Calu3 (cell line): ENCODE measurements around the gene ARHGAP29. TPM values are rescaled to one million over a fixed set of nuclear protein-coding genes. Genes with fewer than 3 reads are reported as not detected.

Experiments used
- BruUV-seq: library from RNA; stranded (reverse); fragments of 400-500 nt; replicated peaks from 2 replicates; lab custom pipeline; 2021; lab: Mats Ljungman, UMichigan
- CTCF ChIA-PET: fragments of 300-600 bp; sonication (Branson Sonifier 250); formaldehyde crosslinking; loops from one replicate; lab custom pipeline; 2022; ENCODE audit warnings: antibody characterized with exemption; lab: Charles Lee
- DNase-seq: peaks from one replicate; pipeline ENCODE4 v3.0.0; 2022
- H3K27ac Mint-ChIP-seq: one replicate; pipeline ENCODE4 v1.8.0; 2022; ENCODE audit warnings: mixed read lengths; ENCODE audit not compliant: unreplicated experiment
- H3K27me3 Mint-ChIP-seq: one replicate; pipeline ENCODE4 v1.8.0; 2022; ENCODE audit warnings: mixed read lengths; ENCODE audit not compliant: unreplicated experiment
- H3K36me3 Mint-ChIP-seq: one replicate; pipeline ENCODE4 v1.8.0; 2022; ENCODE audit warnings: mild to moderate bottlenecking, moderate library complexity, mixed read lengths; ENCODE audit not compliant: insufficient read depth, unreplicated experiment
- H3K4me1 Mint-ChIP-seq: one replicate; pipeline ENCODE4 v1.8.0; 2022; ENCODE audit warnings: mild to moderate bottlenecking, low read depth, mixed read lengths; ENCODE audit not compliant: unreplicated experiment
- H3K4me3 Mint-ChIP-seq: one replicate; pipeline ENCODE4 v1.8.0; 2022; ENCODE audit warnings: mild to moderate bottlenecking, low read depth, moderate library complexity, mixed read lengths; ENCODE audit not compliant: unreplicated experiment
- H3K9me3 Mint-ChIP-seq: one replicate; pipeline ENCODE4 v1.8.0; 2022; ENCODE audit warnings: low read depth, mixed read lengths; ENCODE audit not compliant: unreplicated experiment
- intact Hi-C: fragments of 100-400 bp; cut with micrococcal nuclease; formaldehyde crosslinking; loops from one replicate; pipeline ENCODE4 v1.10.0; 2022; ENCODE audit not compliant: unreplicated experiment
- total RNA-seq: library from RNA; stranded (reverse); gene quantifications from 2 replicates; pipeline ENCODE4 v1.2.3, GENCODE V29; 2022
- TF ChIP-seq, protein P1 (sequence below): fragments of 200-600 bp; IDR thresholded peaks from one replicate; pipeline ENCODE4 v1.8.0; 2022; ENCODE audit warnings: antibody characterized with exemption; ENCODE audit not compliant: unreplicated experiment

ARHGAP29 gene
- total RNA-seq, 1 experiment from 2014 or later = 57.9 TPM

DNA sequence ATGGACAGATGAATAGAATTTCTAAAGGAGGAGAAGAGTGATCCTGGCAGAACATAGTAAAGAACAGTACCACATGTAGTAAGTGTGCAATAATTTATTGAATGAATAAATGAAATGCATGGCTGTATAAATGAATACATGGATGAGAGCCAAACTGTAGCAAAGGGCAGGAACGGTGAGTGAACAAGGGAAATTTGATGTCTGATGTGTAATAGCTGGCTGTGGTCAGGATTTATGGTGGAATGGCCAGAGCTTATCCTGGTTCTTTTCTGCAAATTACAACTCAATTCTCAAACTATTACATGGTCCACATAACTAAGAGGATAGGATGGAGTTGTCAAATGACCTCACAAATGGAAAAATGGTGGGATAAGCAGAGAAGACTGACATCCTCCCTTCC lies 43.2 kb upstream of the ARHGAP29 start:
- DNase-seq = no peak
- TF ChIP-seq, protein P1, sequence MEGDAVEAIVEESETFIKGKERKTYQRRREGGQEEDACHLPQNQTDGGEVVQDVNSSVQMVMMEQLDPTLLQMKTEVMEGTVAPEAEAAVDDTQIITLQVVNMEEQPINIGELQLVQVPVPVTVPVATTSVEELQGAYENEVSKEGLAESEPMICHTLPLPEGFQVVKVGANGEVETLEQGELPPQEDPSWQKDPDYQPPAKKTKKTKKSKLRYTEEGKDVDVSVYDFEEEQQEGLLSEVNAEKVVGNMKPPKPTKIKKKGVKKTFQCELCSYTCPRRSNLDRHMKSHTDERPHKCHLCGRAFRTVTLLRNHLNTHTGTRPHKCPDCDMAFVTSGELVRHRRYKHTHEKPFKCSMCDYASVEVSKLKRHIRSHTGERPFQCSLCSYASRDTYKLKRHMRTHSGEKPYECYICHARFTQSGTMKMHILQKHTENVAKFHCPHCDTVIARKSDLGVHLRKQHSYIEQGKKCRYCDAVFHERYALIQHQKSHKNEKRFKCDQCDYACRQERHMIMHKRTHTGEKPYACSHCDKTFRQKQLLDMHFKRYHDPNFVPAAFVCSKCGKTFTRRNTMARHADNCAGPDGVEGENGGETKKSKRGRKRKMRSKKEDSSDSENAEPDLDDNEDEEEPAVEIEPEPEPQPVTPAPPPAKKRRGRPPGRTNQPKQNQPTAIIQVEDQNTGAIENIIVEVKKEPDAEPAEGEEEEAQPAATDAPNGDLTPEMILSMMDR = no peak
- Mint-ChIP-seq H3K36me3 (no peaks in the 10 kb centered on the region), H3K4me3 (no peak overlapping the region), H3K27ac (no peak overlapping the region), H3K9me3 (peaks cover 2% of the 10 kb centered on the region), H3K4me1 (peaks cover 34% of the 10 kb centered on the region), H3K27me3 (no peaks in the 10 kb centered on the region)
- intact Hi-C loops = no loop called here
- BruUV-seq = no TSS peak
- CTCF ChIA-PET = no interaction called here

DNA sequence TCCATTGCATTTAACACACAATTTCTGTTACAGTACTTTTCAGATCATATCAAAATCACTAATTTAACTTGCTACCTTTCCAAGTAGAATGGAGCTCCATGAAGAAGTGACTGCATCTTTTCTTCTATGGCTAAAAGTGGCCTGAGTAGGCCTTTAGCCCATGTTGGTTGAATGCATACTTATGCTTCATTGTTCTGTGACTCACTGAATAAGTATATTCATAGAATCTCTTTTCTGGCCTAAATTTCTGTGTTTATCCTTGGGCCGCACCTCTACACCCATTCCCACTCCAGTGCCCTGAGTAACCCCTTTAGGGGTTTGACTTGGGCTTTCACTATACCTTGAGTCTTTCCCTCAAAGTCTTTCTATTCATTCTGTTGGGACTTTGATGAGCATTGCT lies 42.1 kb upstream of the ARHGAP29 start:
- CTCF ChIA-PET = interaction anchor here (0.8 kb wide), 1 partner anchor 13 kb away, joined by 3 read pairs; no protein-coding TSS in a partner anchor
- no peak for DNase-seq

DNA sequence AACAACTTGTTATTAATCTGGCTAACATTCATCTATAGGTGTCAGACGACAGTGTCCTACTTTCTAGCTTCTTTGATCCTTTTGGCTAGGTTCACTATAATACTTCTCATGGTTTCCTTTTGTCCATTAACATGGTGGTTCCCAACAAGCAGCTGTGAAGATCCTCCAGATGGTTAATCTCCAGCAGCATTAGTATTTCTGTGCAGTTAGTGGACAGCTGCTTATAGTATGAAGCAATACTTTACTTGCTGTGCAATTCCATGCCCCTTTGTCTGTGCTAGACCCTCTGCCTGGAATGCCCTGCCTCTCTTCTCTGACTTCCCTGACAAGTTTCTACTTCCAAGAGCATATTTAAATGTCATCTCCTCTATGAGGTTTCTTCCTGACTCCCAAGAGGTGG lies 41.7 kb upstream of the ARHGAP29 start:
- DNase-seq = no peak
- H3K27me3 Mint-ChIP-seq = no peaks in the 10 kb centered on the region
- TF ChIP-seq, protein P1 = no peak
- intact Hi-C loops = no loop called here
- no TSS peak for BruUV-seq
- no peak overlapping the region for H3K4me3 Mint-ChIP-seq
- H3K9me3 Mint-ChIP-seq = peaks cover 2% of the 10 kb centered on the region
- H3K27ac Mint-ChIP-seq = no peak overlapping the region
- CTCF ChIA-PET = interaction anchor here (0.8 kb wide), 1 partner anchor 13 kb away, joined by 3 read pairs; no protein-coding TSS in a partner anchor
- peaks cover 20% of the 10 kb centered on the region for H3K4me1 Mint-ChIP-seq
- no peaks in the 10 kb centered on the region for H3K36me3 Mint-ChIP-seq

More for the DNA sequence above, 42.1 kb upstream of the ARHGAP29 start:
- Mint-ChIP-seq H3K4me3 (no peak overlapping the region), H3K27ac (no peak overlapping the region), H3K9me3 (peaks cover 2% of the 10 kb centered on the region), H3K27me3 (no peaks in the 10 kb centered on the region), H3K4me1 (peaks cover 23% of the 10 kb centered on the region), H3K36me3 (no peaks in the 10 kb centered on the region)
- no TSS peak for BruUV-seq
- intact Hi-C loops = no loop called here
- TF ChIP-seq, protein P1 = no peak

DNA sequence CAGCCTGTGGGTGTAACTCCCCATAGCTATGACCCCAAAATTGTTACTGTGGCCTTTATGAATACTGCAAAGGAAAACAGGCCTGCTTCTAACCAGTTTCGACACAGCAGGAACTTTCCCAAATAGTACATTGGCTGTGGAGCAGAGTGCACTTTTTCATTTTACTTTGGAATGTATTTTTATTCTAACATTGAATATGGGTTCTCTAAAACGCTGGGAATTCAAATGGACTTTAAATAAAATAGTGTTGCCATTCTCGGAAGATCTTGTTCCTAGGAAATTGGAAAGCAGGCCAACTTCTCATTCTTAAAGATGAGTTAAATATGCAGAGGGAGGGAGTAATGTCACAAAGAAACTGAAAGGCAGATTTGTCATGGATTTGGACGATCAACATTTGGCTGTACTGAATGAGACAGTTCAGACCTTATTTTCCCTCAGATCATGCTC lies 39.6 kb upstream of the ARHGAP29 start:
- BruUV-seq = no TSS peak
- Mint-ChIP-seq H3K36me3 (no peaks in the 10 kb centered on the region), H3K27me3 (no peaks in the 10 kb centered on the region), H3K27ac (no peak overlapping the region), H3K4me3 (no peak overlapping the region), H3K4me1 (peaks cover 33% of the 10 kb centered on the region), H3K9me3 (no peaks in the 10 kb centered on the region)
- DNase-seq = no peak
- intact Hi-C loops = no loop called here
- CTCF ChIA-PET = interaction anchor here (0.7 kb wide), 1 partner anchor 111 kb away, joined by 8 read pairs; no protein-coding TSS in a partner anchor
- TF ChIP-seq, protein P1 = no peak
